SKM-1 treated with dmso at 0.1 percent for 144 hours (cell line): ENCODE data around the gene ENTHD1.

ENCODE experiments used
- DNase-seq: peaks from one replicate; lab custom pipeline; 2025; ENCODE audit not compliant: unreplicated experiment; lab: John Stamatoyannopoulos, UW

ENTHD1 gene

GRCh38 chr22:39693943-39694500, 199.5 kb downstream of the ENTHD1 start:
- no peak for DNase-seq
